H9 (cell line): Measurements from ENCODE around the gene MKNK2. TPM values are rescaled to one million over a fixed set of nuclear protein-coding genes. Genes with fewer than 3 reads are reported as not detected.

Experiments
- DNase-seq: peaks from one replicate; pipeline ENCODE4 v3.0.0-alpha.2; 2017
- H2AFZ ChIP-seq: one replicate; pipeline ENCODE4 v1.6.1; 2013; ENCODE audit warnings: mild to moderate bottlenecking, low read length, control low read depth, moderate library complexity
- H2AK5ac ChIP-seq: 2 replicates; pipeline ENCODE4 v1.6.1; 2013; ENCODE audit warnings: low read length, control low read depth, mixed read lengths; ENCODE audit not compliant: insufficient read length
- H2BK120ac ChIP-seq: one replicate; pipeline ENCODE4 v1.6.1; 2013; ENCODE audit warnings: low read depth, mild to moderate bottlenecking, low read length, control low read depth, inconsistent platforms; ENCODE audit not compliant: poor library complexity, severe bottlenecking
- H2BK12ac ChIP-seq: 2 replicates; pipeline ENCODE4 v1.6.1; 2013; ENCODE audit warnings: low read length, control low read depth, mixed read lengths, low read depth; ENCODE audit not compliant: insufficient read length
- H2BK15ac ChIP-seq: 2 replicates; pipeline ENCODE4 v1.6.1; 2013; ENCODE audit warnings: low read depth, low read length, control low read depth
- H2BK20ac ChIP-seq: one replicate; pipeline ENCODE4 v1.6.1; 2013; ENCODE audit warnings: low read depth, mild to moderate bottlenecking, low read length, control low read depth, inconsistent platforms; ENCODE audit not compliant: poor library complexity, severe bottlenecking
- H2BK5ac ChIP-seq: 2 replicates; pipeline ENCODE4 v1.6.1; 2013; ENCODE audit warnings: low read length, control low read depth, mixed read lengths; ENCODE audit not compliant: insufficient read length
- H3K14ac ChIP-seq: 2 replicates; pipeline ENCODE4 v1.6.1; 2013; ENCODE audit warnings: low read length, control low read depth; ENCODE audit not compliant: insufficient read depth
- H3K18ac ChIP-seq: 2 replicates; pipeline ENCODE4 v1.6.1; 2013; ENCODE audit warnings: low read depth, mild to moderate bottlenecking, mixed read lengths, low read length, control low read depth; ENCODE audit not compliant: insufficient read length
- H3K23ac ChIP-seq: 2 replicates; pipeline ENCODE4 v1.6.1; 2013; ENCODE audit warnings: low read length, control low read depth, mixed read lengths, low read depth; ENCODE audit not compliant: insufficient read length
- H3K23me2 ChIP-seq: 2 replicates; pipeline ENCODE4 v1.6.1; 2013; ENCODE audit warnings: low read depth, mild to moderate bottlenecking, mixed read lengths, low read length, control low read depth; ENCODE audit not compliant: insufficient read length, poor library complexity, severe bottlenecking
- H3K27ac ChIP-seq: 2 replicates; pipeline ENCODE4 v1.5.1; 2013; ENCODE audit warnings: low read length, control low read depth, mixed read lengths, low read depth; ENCODE audit not compliant: insufficient read length
- H3K27me3 ChIP-seq: 2 replicates; pipeline ENCODE4 v1.6.1; 2013; ENCODE audit warnings: low read length, control low read depth, inconsistent platforms; ENCODE audit not compliant: insufficient read depth
- H3K4ac ChIP-seq: 2 replicates; pipeline ENCODE4 v1.6.1; 2013; ENCODE audit warnings: low read depth, mild to moderate bottlenecking, control low read depth, inconsistent platforms, low read length, moderate library complexity
- H3K4me1 ChIP-seq: 2 replicates; pipeline ENCODE4 v1.6.1; 2013; ENCODE audit warnings: low read length, control low read depth, inconsistent platforms; ENCODE audit not compliant: insufficient read depth
- H3K4me2 ChIP-seq: 2 replicates; pipeline ENCODE4 v1.6.1; 2013; ENCODE audit warnings: low read length, control low read depth, mixed read lengths; ENCODE audit not compliant: insufficient read length, insufficient read depth
- H3K56ac ChIP-seq: 2 replicates; pipeline ENCODE4 v1.6.1; 2013; ENCODE audit warnings: low read depth, mild to moderate bottlenecking, mixed read lengths, low read length, control low read depth; ENCODE audit not compliant: insufficient read length
- H3K79me1 ChIP-seq: 2 replicates; pipeline ENCODE4 v1.6.1; 2013; ENCODE audit warnings: low read depth, mild to moderate bottlenecking, moderate library complexity, low read length, control low read depth, inconsistent platforms; ENCODE audit not compliant: insufficient read depth, poor library complexity, severe bottlenecking
- H3K79me2 ChIP-seq: 2 replicates; pipeline ENCODE4 v1.6.1; 2013; ENCODE audit warnings: low read length, control low read depth, inconsistent platforms; ENCODE audit not compliant: insufficient read depth
- H3K9ac ChIP-seq: 2 replicates; pipeline ENCODE4 v1.6.1; 2013; ENCODE audit warnings: low read length, control low read depth, mixed read lengths; ENCODE audit not compliant: insufficient read length; ENCODE audit errors: extremely low read depth
- H3K9me3 ChIP-seq: one replicate; pipeline ENCODE4 v1.6.1; 2013; ENCODE audit warnings: low read depth, low read length, inconsistent platforms; ENCODE audit not compliant: control insufficient read depth
- H3T11ph ChIP-seq: one replicate; pipeline ENCODE4 v1.6.1; 2013; ENCODE audit warnings: mild to moderate bottlenecking, low read length, control low read depth, inconsistent platforms
- H4K20me1 ChIP-seq: one replicate; pipeline ENCODE4 v1.6.1; 2013; ENCODE audit not compliant: control insufficient read depth, insufficient read length, insufficient read depth
- H4K5ac ChIP-seq: 2 replicates; pipeline ENCODE4 v1.6.1; 2013; ENCODE audit warnings: low read depth, mild to moderate bottlenecking, mixed read lengths, low read length, control low read depth; ENCODE audit not compliant: insufficient read length
- H4K8ac ChIP-seq: replicated peaks from 2 replicates; pipeline ENCODE4 v1.6.1; 2013; ENCODE audit warnings: low read length, control low read depth, mixed read lengths, low read depth; ENCODE audit not compliant: insufficient read length
- H4K91ac ChIP-seq: 2 replicates; pipeline ENCODE4 v1.6.1; 2013; ENCODE audit warnings: low read depth, mild to moderate bottlenecking, moderate library complexity, mixed read lengths, low read length, control low read depth; ENCODE audit not compliant: insufficient read length
- H3K27ac Mint-ChIP-seq, 3 experiments: 2 replicates in 2 of 3; 3 replicates in 1 of 3; pipeline ENCODE4 v1.8.0; 2020 to 2021; ENCODE audit warnings: mixed read lengths in 3 of 3, mild to moderate bottlenecking in 1 of 3, moderate library complexity in 1 of 3
- H3K27me3 Mint-ChIP-seq: 2 replicates; pipeline ENCODE4 v1.8.0; 2021; ENCODE audit warnings: low read depth, mild to moderate bottlenecking, moderate library complexity, mixed read lengths
- H3K36me3 Mint-ChIP-seq, 3 experiments: 2 replicates in 2 of 3; 3 replicates in 1 of 3; pipeline ENCODE4 v1.8.0; 2020 to 2021; ENCODE audit warnings: low read depth in 3 of 3, mixed read lengths in 3 of 3; ENCODE audit not compliant: insufficient read depth in 1 of 3
- H3K4me1 Mint-ChIP-seq, 2 experiments: 2 replicates each; pipeline ENCODE4 v1.8.0; 2020; ENCODE audit warnings: mixed read lengths in 2 of 2
- H3K4me3 Mint-ChIP-seq, 2 experiments: 2 replicates in 1 of 2; 3 replicates in 1 of 2; pipeline ENCODE4 v1.8.0; 2020 to 2021; ENCODE audit warnings: mild to moderate bottlenecking in 2 of 2, mixed read lengths in 2 of 2, moderate library complexity in 1 of 2
- H3K9me3 Mint-ChIP-seq, 2 experiments: 2 replicates in 1 of 2; 3 replicates in 1 of 2; pipeline ENCODE4 v1.8.0; 2020; ENCODE audit warnings: mild to moderate bottlenecking in 2 of 2, mixed read lengths in 2 of 2, moderate library complexity in 1 of 2
- CTCF ChIP-seq: fragments of 200-600 bp; sonication (generic); conservative IDR thresholded peaks from 3 replicates; pipeline ENCODE4 v1.8.0; 2021; ENCODE audit warnings: antibody characterized with exemption, mild to moderate bottlenecking
- WGBS: extraction: QIAGEN DNeasy Blood & Tissue Kit; methylation state at CpG from one replicate; pipeline ENCODE4 v1.1.7; 2013; ENCODE audit warnings: missing lambda C conversion rate, low lambda C conversion rate, mixed read lengths; ENCODE audit not compliant: insufficient read length; ENCODE audit errors: extremely low coverage; 5-methylcytosine and 5-hydroxymethylcytosine counted together
- total RNA-seq: library from RNA; stranded (reverse); gene quantifications from 2 replicates; pipeline ENCODE4 v1.2.1, GENCODE V29; 2021

Gene MKNK2
- total RNA-seq, 1 experiment from 2014 or later = 153 TPM

GRCh38 chr19:2042485-2043250, 8.4 kb downstream of the MKNK2 start:
- no CpG with 5 or more reads among the region's 29 CpGs for WGBS
- no peak overlapping the region for H2BK20ac ChIP-seq
- TF ChIP-seq CTCF = no peak
- no peak overlapping the region for H3K9ac ChIP-seq
- peaks cover 8 to 19% of the 10 kb centered on the region in 2 experiments for H3K4me1 Mint-ChIP-seq
- H3K27me3 ChIP-seq = no peaks in the 10 kb centered on the region
- no peaks in the 10 kb centered on the region for H3K27me3 Mint-ChIP-seq
- H3K14ac ChIP-seq = peak overlapping the region; percentile 91
- H4K91ac ChIP-seq = peak overlapping the region; percentile 49
- H3K4me1 ChIP-seq = no peaks in the 10 kb centered on the region; the same call in 1 of the 2 replicates
- no peak overlapping the region for H3K56ac ChIP-seq
- DNase-seq = no peak
- no peak overlapping the region for H2AK5ac ChIP-seq
- H3K9me3 ChIP-seq = no peaks in the 10 kb centered on the region
- peaks cover 4% of the 10 kb centered on the region for H3K79me1 ChIP-seq
- H3K36me3 Mint-ChIP-seq = peaks cover 7 to 27% (median 26%) of the 10 kb centered on the region in 3 experiments
- peaks cover 4% of the 10 kb centered on the region for H4K20me1 ChIP-seq
- no peak overlapping the region for H3K4me2 ChIP-seq
- peak overlapping the region; percentile 84 for H2BK120ac ChIP-seq
- H3K23me2 ChIP-seq = no peaks in the 10 kb centered on the region
- no peak overlapping the region for H3K27ac ChIP-seq
- peak overlapping the region; percentile 57 for H3K4ac ChIP-seq
- peak overlapping the region; percentile 83 for H3K18ac ChIP-seq
- H4K5ac ChIP-seq = no peak overlapping the region
- peak overlapping the region; percentile 26 for H2BK12ac ChIP-seq
- peak overlapping the region; percentile 34 to 64; a peak in 4 of 5 replicates for H3K4me3 Mint-ChIP-seq
- H3T11ph ChIP-seq = no peak overlapping the region
- H3K23ac ChIP-seq = no peak overlapping the region
- H2BK15ac ChIP-seq = no peak overlapping the region
- H3K79me2 ChIP-seq = no peaks in the 10 kb centered on the region
- no peak overlapping the region for H4K8ac ChIP-seq
- H3K27ac Mint-ChIP-seq = peak overlapping the region; percentile 78 to 84 (median 81); a peak in 5 of 7 replicates
- H2AFZ ChIP-seq = no peak overlapping the region
- H3K9me3 Mint-ChIP-seq = no peaks in the 10 kb centered on the region
- H2BK5ac ChIP-seq = no peak overlapping the region
